PC-3 (cell line): ENCODE data around the gene PRKAR1B.

Experiments used
- EZH2 ChIP-seq: fragments of 300-600 bp; sonication (generic); IDR thresholded peaks from one replicate; pipeline ENCODE4 v1.6.1; 2017; ENCODE audit warnings: antibody characterized with exemption, mild to moderate bottlenecking, low read length; ENCODE audit not compliant: unreplicated experiment
- EZH2phosphoT487 ChIP-seq: fragments of 300-600 bp; sonication (generic); IDR thresholded peaks from 2 replicates; pipeline ENCODE4 v1.6.1; 2018; ENCODE audit warnings: mild to moderate bottlenecking, antibody characterized with exemption, low read length, borderline replicate concordance
- TF ChIP-seq, protein P1 (sequence below): fragments of 300-600 bp; sonication (generic); conservative IDR thresholded peaks from 2 replicates; pipeline ENCODE4 v1.5.1; 2017; ENCODE audit warnings: antibody characterized with exemption, low read depth, mild to moderate bottlenecking, low read length

DNA sequence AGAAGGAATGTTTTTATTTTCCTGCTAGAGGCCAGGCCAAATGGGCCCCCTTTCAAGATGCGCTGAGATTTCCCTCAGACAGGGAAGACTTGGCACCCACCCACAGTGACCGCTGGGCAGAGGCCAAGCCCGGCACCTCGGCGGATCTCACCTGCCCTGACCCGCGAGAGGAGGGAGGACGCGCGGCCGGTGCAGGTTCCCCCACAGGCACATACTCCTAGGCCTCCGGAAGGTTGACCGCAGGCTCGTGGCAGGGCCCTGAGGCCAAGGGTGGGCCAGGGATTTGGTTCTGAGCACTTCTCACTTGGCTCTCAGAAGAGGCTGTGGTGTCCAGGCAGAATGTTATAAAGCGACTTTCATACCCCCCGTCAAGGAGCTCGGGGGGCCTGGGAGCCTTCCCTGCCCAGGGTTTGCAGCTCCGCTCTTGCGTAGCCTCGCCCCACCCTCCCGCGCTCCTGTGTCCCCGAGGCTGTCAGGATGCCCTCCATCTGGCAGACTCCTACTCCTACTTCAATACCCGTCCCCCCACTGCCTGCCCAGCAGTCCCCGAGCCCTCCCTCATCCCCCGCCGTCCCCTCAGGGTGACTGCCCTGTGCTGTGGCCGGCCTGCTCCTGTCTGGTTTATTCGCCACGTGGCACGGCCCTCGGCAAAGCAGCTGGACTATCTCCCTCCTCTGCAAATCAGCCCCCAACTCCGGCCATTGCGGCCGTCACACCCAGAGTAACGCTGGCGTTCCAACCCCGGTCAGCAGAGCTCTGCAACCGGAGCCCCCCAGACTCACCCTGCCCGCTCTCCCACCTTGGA, 156.9 kb downstream of the PRKAR1B start:
- TF ChIP-seq, protein P1, sequence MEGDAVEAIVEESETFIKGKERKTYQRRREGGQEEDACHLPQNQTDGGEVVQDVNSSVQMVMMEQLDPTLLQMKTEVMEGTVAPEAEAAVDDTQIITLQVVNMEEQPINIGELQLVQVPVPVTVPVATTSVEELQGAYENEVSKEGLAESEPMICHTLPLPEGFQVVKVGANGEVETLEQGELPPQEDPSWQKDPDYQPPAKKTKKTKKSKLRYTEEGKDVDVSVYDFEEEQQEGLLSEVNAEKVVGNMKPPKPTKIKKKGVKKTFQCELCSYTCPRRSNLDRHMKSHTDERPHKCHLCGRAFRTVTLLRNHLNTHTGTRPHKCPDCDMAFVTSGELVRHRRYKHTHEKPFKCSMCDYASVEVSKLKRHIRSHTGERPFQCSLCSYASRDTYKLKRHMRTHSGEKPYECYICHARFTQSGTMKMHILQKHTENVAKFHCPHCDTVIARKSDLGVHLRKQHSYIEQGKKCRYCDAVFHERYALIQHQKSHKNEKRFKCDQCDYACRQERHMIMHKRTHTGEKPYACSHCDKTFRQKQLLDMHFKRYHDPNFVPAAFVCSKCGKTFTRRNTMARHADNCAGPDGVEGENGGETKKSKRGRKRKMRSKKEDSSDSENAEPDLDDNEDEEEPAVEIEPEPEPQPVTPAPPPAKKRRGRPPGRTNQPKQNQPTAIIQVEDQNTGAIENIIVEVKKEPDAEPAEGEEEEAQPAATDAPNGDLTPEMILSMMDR = no peak
- TF ChIP-seq EZH2phosphoT487 (no peak), EZH2 (no peak)
